HG03159 (cell line): Measurements from ENCODE around the gene CACNA1H.

Experiments used
- ATAC-seq: cut with Tn5 transposase; IDR thresholded peaks from one replicate; pipeline ENCODE4 v1.9.1; 2021; ENCODE audit warnings: mild to moderate bottlenecking, moderate library complexity; ENCODE audit not compliant: unreplicated experiment

Gene CACNA1H

DNA sequence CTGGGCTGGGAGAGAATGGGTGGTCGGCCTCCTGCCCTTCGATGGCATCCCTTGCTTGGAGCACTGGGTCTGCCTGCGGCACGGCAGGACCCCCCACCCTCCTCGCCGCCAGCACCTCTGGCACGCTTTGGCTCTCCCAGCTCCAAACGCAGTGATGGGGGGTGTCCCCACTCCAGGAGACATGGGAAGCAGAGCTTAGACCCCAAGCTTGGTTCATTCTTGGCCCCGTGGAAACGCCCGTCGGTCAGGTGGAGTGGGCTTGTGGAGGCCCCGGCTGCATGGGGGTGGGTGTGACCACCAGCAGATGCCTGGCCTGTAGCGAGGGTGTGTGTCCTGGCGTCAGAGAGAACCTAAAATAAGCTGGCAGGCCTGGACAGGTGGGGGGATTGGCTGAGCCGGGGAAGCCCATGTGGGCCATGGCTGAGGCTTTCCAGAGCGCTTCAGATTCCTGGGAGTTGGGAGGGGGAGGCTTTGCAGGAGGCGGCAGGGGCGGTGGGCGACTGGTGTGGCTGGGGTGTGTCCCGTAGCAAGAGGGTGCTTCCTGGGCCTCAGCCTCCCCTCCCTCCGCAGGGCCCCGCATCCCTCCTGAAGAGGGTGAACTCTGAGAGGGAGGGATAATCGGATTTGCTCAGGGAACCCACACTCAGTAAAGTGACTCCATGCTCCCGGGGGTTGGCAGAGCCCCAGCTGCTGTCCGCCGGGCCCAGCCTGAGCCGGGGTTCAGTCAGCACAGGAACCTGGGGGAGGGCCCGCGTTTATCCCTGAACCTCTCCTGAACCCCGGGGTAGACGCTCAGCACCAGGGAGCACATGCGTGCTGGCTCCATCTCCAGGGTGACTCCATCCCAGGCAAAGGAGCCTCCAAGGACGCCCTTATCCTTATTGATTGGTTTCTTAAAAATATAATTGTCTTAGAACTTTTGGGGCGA is 3.4 kb downstream of the CACNA1H start:
- ATAC-seq: no peak

DNA sequence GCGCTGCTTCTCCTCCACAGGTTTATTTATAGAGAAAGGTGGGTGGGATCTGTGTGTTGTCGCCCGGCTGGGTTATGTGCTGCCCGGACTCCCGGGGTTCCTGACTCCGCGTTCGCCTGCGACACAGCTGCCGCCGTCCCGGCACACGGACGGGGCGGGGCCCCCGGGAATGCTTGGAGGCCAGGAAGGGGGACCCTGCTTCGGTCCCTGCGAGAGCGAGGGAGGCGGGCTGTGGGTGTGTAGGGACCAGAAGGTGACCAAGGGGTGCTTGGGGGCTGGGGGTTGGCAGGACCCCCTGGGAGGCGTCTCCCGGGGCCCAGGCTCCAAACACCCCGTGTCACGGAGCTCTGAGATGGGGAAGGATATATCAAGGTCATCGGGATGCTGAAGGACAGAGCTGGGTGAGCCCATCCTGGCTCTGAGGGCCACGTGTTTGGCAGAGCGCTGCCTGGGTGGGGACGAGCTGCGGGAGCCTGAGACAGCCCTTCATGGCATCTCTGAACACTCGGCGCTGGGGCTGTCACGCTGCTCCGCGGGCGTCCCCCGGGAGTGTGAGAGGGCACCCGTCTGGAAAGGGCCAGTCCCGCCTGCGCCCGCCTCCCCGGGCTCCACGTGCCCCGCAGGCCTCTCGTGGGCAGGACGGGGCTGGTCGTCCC is 4.2 kb downstream of the CACNA1H start:
- no peak for ATAC-seq

DNA sequence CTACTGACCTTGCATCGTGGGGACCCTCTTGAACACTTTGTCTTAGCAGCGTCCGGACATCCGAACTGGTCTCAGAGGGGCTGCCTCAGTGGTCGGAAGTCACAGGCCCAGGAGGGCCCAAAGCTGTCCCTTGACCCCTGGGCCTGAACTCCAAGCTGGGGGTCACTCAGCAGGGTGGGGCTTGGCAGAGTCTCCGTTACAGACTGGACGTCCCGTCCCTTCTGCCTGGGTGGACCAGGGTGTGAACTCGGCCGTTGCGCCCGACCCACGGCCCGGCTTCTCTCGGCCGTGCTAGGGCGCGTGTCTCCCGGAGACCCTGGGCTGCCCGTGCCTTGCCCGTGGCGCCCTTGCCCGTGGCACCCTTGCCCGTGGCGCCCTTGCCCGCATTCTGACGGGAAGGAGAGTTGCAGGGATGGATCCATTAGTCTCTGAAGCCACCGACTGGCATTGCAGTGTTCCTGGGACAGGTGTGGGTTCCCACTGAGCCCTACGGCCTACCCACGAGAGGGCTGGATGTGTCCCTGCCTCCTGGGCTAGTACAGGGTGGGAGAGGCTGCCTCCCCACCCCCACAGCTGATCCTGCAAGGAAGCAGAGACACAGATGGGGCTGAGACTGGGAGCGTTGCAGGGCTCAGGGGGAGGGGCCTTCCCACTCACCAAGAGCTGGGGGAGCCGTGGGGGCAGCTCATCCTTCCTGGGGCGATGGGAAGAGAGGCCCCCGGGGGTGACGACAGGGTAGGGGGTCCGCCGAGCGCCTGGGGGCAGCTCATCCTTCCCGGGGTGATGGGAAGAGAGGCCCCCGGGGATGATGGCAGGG is 4.9 kb downstream of the CACNA1H start:
- no peak for ATAC-seq

DNA sequence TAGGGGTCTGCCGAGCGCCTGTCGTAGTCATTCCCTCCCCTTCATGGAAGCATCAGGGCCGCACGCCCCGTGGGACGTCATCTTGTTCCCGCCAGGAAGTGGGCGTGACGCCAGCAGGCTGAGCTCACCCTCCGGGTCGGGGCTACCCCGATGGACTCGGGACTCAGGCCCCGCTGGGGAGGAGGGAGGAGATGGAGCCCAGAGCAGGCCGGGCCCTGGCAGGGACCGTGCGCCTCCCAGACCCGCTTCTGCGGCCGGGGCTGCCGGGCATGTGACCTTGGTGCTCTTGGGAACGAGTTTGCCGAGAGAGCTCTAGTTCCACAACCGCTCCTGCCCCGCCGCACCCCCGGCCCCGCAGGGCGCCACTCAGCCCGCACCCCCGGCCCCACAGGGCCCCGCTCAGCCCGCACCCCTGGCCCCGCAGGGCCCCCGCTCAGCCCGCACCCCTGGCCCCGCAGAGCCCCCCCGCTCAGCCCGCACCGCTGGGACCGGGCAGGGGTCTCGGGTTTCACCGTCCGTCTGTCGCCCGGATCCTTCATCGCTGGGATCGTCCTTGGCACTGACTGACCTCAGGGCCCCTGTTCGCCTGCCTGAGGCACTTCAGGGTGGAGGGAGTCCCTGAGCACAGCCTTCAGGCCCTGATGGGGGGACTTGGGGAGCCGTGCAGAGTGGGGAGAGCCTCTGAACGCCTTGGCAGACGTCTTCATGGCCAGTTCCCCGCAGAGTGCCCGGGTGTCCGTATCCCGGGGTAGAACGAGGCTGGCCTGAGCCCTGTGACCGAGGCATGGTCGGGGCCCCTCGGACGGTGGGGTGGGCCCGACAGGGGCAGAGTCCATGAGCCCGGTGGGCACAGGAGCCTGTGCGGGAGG is 5.8 kb downstream of the CACNA1H start:
- no peak for ATAC-seq

DNA sequence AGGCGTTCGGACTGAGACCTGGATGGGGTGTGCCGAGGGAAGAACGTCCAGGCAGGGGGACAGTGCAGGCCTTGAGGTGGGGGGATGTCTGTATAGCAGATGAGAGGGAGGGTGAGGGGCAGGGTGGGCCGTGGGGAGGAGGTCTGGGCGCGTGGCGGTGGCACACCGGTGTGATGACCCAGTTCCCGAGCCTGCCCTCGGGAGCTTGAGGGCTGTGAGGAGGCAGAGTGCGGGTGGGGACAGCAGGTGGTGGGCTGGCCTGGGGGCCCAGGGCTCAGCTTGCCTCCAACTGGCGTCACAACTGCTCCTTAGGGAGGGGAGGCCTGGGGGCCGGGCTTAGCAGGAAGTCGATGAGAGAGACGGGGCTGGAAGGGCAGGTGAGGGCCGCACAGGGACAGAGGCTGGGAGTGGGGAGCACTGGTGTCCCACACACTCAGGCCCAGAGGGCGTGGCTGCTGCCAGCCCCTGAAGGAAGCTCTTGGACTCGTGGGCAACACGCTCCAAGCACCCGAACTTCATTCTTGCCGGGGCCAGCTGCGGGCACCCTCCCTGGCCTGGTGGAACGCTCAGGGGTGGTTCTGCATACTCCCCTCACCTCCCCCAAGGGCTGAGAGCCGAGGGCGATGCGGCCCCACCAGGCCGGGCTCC is 6.5 kb downstream of the CACNA1H start:
- ATAC-seq: no peak

DNA sequence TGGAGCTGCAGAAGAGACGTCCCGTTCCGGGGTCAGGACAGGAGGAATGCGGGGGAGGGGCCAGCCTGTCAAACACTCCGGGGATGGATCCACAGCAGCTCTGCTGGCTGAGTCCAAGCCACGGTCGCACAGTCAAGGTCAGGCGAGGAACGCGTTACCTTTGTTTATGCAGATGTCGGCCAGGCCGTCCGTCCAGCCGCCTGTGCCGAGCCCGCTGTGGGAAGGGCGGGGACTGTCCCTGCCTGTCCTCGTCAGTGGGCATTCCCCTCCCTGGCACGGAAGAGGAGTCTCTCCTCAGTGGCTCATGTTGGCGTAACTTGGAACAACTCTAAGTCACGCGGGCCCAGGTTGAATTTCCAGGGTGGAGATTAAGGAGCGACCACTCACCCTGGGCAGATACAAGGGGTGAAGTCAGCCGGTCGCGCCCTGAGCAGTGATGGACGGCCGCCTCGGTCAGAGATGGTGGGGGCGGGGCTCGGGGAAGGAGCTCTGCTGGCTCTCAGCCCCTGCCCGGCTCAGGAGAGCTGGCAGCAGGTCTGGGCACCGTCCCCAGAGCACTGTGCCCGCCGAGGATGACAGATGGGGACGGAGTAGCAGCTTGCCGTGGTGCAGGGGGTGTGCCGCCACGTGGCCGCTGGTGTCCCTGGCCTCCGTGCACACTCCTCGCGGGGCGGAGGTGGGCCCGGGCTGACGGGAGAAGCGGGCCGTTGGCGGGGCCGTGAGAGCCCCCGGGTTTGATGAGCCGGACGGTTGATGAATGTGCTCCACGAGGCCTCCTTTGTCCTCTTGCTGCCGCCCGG is 7.3 kb downstream of the CACNA1H start:
- no peak for ATAC-seq

DNA sequence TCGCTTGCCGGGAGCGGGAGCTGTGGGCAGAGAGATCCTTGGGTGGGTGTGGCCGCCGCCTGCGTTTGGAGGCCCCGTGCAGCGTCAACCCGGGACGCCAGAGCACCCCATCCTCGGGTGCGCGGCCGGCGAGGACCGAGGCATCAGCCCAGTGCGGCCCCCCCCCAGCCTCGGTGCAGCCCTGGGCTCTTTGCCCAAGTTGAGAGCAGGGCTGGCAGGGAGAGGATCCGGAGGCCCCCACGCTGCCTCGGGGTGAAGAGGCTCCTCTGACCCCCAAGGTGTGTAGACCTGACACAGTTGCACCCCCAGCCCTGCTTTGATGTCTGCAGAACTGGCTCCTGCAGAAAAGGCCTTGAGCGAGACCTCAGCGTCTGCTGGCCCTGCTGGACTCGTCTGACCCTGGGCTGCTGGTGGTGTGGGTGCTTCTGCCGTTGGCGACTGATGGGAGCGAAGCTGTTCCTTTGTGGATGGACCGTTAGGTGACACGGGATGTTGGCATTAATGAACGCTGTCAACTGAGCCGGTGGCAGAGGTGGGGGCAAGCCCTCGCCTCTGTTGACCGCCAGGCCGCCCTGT is 8.0 kb downstream of the CACNA1H start:
- ATAC-seq: no peak

DNA sequence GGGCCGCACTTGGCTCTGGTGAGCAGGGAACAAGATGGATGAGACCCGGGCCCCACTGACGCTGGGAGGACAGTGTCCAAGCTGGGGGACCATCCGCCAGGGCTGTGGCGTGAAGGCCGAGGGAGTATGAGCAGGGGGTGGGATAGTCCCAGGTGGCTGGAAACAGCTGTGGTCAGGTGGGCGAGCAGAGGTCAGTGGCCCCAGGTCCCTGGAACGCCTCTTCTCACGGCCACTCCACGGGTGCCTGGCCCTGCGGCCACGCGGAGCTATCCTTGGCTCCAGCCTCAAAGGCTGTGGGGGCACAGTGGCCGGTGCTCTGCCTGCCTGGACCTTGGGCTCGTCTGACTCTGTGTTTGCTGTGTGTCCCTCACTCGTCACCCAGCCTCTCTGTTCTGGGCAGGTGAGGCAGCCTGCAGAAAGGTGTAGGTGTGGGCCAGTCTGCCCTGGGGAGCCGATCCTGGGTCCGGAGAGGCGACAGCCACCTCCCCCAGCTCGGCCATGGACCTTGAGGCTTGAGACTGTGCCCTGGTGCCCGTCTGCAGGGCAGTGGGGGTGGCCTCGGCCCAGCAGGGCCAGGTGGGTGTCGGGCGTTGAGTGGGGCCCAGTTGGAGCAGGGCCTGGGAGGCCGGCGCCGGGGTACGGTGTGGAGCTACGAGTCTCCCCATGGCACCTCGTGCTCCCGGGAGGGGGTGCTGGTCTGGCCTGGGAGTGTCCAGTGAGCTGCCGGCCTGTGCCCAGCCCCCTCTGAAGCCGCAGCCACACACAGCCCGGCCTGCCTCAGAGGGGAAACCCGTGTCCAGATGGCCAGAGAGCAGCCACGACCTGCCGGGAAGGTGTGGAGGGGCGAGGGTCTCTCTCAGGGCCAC is 10.0 kb downstream of the CACNA1H start:
- ATAC-seq: no peak

DNA sequence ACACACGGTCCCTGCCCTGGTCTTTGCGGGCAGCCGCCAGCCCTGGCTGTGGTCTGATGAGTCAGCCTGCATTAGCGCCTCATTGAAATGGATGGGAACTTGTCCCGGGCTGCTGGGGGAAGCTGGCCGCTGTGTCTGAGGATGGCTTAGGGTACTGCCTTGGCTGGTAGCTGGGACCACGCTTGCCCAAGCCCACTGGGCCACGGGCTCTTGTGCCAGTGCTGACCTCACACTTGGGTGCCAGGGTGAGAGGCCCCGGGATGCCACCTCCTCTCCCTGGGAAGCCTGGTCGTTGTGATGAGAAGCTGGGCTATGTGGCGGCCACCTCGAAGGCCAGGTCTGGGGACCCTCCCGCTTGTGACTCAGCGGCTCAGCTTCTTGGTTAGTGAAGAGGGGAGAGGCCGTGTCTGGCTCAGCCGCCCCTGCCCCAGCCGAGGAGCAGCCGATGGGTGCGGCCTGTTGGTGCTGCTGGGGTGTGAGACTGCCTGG is 10.7 kb downstream of the CACNA1H start:
- ATAC-seq: no peak

DNA sequence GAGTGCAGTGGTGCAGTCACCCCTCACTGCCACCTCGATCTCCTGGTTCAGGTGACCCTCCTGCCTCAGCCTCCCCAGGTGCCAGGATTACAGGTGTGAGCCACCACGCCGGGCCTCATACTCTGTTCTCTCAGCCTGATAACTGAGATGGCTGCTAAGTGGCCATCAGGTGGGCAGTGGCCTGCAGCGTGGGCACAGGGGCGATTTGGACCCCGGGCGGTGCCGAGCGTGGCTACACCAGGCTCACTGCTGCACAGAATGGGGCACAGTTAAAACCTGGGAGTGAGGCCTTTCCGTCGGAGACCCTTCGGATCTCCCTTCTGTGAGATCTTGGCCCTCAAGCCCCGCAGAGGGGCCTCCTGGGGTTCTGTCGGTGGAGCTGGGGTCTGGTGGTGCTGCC is 11.5 kb downstream of the CACNA1H start:
- ATAC-seq: no peak

DNA sequence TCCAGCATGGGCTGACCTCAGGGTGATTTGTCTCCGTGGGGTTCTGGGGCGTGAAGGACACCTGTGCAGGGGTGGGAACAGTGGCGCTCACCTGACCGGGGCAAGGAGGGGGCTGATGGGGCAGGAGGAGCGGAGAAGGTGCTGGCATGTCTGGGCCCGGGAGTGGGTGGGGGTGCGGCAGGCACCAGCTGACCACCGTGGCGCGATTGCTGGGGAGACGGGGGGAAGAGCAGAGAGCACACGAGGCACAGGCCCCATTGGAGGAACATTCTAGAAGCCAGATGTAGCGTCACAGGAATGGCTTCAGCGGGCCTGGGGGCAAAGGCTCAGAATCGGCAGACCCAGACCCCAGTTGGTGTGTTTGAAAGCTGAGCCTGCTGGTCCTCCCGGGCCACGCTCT is 12.1 kb downstream of the CACNA1H start:
- no peak for ATAC-seq

DNA sequence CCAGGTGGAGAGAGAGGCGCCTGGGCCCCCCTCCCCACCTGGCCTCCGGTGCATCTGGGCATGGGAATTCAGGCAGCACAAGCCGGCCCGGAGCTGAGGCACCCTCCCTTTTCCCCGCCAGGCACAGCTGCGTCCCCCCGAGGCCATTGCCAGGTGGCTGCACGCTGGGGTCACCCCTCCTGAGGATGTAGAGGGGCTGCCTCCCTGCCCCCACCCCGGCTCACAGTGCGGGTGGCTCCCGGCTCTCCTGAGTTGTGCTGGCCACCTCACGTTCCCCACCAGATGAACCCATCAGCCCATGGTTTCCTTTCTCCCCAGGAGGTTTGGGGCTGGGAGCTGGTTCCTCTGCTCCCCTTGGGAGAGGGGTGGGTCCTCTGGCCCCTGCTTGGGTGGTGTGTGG is 12.6 kb downstream of the CACNA1H start:
- ATAC-seq: no peak

DNA sequence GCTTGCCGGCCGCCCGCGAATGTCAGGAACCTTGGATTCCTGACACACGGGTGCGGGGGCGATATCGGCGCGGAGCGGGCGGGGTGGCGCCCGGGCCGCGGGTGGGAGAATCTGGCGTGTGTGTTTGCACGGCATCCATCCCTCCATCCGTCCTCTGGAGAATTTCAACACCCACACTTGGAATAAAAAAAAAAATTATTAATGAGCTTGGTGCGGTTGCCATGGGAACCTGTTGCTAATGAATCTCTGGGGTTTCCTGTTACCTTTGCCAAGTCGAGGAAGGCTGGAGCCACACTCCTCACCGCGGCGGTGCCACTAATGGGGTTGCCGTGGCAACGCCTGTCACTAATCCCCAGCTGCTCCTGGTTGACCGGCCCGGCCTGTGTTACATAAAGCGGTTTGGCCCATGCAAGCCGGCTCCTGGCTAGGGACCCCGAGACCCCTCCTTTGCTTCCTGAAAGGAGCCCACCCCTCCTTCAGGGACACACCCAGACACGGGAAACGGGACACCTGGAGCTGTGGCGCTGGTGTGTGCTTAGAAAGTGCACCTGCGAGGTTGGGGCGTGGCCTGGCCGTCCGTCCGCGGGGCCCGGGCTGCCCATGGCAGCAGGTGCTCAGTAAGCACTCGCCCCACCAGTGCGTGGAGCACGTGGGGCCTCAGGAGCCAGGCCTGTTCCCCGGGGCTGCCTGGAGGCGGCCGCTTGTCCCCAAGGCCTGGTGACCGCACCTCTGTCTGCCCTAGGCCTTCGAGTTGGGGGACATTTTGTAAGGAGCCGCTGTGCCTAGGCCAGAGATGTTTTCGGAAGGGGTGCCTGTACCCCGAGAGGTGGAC is 14.6 kb downstream of the CACNA1H start:
- ATAC-seq: no peak

DNA sequence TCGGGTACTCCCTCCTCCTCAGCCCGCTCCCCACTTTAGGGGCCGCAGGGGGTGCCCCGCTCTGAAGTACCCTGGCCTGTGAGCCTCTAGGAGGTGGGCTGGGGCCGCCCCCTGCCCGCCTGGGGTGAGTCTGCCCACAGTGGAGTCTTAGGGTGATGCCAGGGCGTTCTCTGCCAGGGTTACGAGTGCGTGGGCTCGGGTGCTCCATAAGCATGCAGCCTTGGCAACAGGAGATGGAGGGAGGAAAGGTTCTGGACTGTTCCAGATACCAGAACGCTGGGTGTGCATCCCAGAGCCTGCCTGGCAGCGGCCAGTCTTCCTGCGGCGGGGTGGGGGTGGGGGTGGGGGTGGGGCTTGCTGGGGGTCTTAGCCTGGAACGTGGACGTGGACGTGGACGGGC is 15.9 kb downstream of the CACNA1H start:
- no peak for ATAC-seq

DNA sequence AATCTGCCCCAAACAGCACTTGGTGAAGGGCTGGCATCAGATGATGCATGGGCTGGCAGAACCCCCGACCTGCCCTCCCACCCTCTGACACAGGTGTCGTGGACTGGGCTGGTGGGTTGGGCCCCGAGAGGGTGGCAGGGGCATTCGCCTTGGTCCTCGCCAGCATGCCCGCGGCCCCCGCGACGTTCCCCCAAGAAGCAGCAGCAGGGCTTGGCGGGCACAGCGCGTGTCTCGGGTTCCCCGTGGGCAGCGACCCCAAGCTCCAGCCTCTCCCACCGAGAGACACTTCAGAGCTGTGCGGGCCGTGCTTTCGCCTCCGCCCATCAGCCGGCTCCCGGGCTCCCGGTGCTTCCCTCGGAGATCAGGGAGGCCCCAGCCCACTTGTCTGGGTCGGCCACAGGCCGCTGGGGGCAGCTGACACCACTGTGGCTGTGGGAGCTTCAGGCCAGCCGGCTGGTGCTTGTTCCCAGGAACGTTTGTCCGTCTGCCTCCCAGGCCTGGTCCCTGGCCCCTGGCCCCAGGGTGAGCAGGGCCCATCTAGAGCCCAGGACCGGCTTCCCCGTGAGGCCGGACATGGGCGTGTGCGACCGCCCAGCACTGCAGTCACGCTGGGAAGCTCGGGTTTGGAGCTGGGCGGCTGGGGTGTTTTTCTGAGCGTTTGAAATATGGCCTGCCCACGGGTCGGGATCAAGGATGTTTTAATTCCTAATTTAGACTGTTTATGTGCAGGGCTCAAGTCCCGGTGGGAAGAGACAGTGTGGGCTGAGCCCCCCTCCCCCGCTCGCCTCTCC is 16.6 kb downstream of the CACNA1H start:
- no peak for ATAC-seq

DNA sequence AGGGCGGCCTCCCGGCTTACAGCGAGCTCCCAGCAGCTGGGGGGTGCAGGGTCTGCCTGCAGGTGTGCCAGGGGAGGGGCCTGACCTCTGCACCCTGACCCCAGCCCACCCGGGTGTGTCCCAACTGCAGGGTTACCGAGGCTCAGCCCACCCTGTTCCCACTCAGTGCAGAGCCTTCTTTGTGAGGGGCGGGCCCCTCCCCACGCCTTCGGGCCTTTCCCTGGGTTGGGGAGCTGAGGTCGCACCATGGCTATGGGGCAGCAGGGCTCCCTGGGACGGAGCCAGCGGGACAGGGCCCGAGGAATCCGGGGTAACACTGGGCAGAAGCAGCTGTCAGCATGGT is 17.1 kb downstream of the CACNA1H start:
- ATAC-seq: no peak
